A172 (cell line): ENCODE data around the gene CFAP65. TPM values are rescaled to one million over a fixed set of nuclear protein-coding genes. Genes with fewer than 3 reads are reported as not detected.

Experiments used
- DNase-seq: peaks from one replicate; pipeline ENCODE4 v3.0.0-alpha.2; 2015; ENCODE audit warnings: low spot score
- total RNA-seq: library from RNA; depleted of rRNA; stranded (reverse); fragments of >200 nt; shearing (Covaris generic); gene quantifications from 2 replicates; pipeline ENCODE4 v1.2.3, GENCODE V29; 2014; rRNA removed

The CFAP65 gene
- 0.26 and 0.55 TPM in 2 replicates for total RNA-seq

- DNase-seq = peak; percentile 29
These were observed at the start of gene CFAP65 for GRCh38 chr2:219041252-219041651. CFAP65 (minus strand) TSS chr2:219041516; CDS start chr2:219039048, 2,468 bp downstream.

GRCh38 chr2:219090436-219091299, 49.4 kb upstream of the CFAP65 start:
- no peak for DNase-seq

- no peak for DNase-seq
These were observed 48.0 kb upstream of the CFAP65 start for GRCh38 chr2:219089330-219089729.

GRCh38 chr2:219087848-219088247, 46.5 kb upstream of the CFAP65 start:
- DNase-seq = no peak

- DNase-seq = no peak
These were observed 46.0 kb upstream of the CFAP65 start for GRCh38 chr2:219087361-219087760.

- no peak for DNase-seq
These were observed 44.9 kb upstream of the CFAP65 start for GRCh38 chr2:219086196-219086595.

GRCh38 chr2:219084791-219085190, 43.5 kb upstream of the CFAP65 start:
- DNase-seq = no peak

- DNase-seq = no peak
These were observed 41.1 kb upstream of the CFAP65 start for GRCh38 chr2:219082332-219082958.

GRCh38 chr2:219081701-219082331, 40.5 kb upstream of the CFAP65 start:
- DNase-seq = no peak

- no peak for DNase-seq
These were observed 39.8 kb upstream of the CFAP65 start for GRCh38 chr2:219081096-219081495.

GRCh38 chr2:219079417-219079816, 38.1 kb upstream of the CFAP65 start:
- peak; percentile 35 for DNase-seq

GRCh38 chr2:219078951-219079350, 37.6 kb upstream of the CFAP65 start:
- DNase-seq = no peak

GRCh38 chr2:219078126-219078525, 36.8 kb upstream of the CFAP65 start:
- DNase-seq = no peak

- no peak for DNase-seq
These were observed 34.9 kb upstream of the CFAP65 start for GRCh38 chr2:219076253-219076652.

GRCh38 chr2:219073413-219074129, 32.3 kb upstream of the CFAP65 start:
- peak; percentile 46 for DNase-seq

GRCh38 chr2:219072741-219073250, 31.5 kb upstream of the CFAP65 start:
- no peak for DNase-seq

GRCh38 chr2:219071131-219071816, 30.0 kb upstream of the CFAP65 start:
- DNase-seq = peak; percentile 39

- DNase-seq = no peak
These were observed 24.2 kb upstream of the CFAP65 start for GRCh38 chr2:219065484-219065883.

GRCh38 chr2:219062081-219062480, 20.8 kb upstream of the CFAP65 start:
- DNase-seq = no peak

GRCh38 chr2:219060821-219061791, 19.8 kb upstream of the CFAP65 start, which contains the start of gene IHH:
IHH (minus strand) TSS chr2:219060921; CDS start chr2:219060467, 454 bp downstream.
- DNase-seq = peak; percentile 13
